T-cell (primary cell): ENCODE measurements around the gene CTR9. TPM values are rescaled to one million over a fixed set of nuclear protein-coding genes. Genes with fewer than 3 reads are reported as not detected.

ENCODE experiments used
- ATAC-seq, 4 experiments: fragments of 200-7000 bp in 3 of 4; fragments of 150-1000 bp in 1 of 4; cut with Tn5 transposase; replicated peaks in 1 of 4; 1 replicate in 3 of 4; 2 replicates in 1 of 4; pipeline ENCODE4 v1.10.0; 2021; ENCODE audit warnings: moderate library complexity in 3 of 4, mild to moderate bottlenecking in 2 of 4, moderate number of reproducible peaks in 1 of 4
- CTCF ChIA-PET, 2 donors: fragments of 300-600 bp; sonication (Branson Sonifier 250); formaldehyde crosslinking; loops; one replicate each; lab custom pipeline; 2022; ENCODE audit warnings: antibody characterized with exemption in 2 of 2; lab: Charles Lee
- POLR2A ChIA-PET, 2 donors: fragments of 300-600 bp; sonication (Branson Sonifier 250); formaldehyde crosslinking; loops; one replicate each; lab custom pipeline; 2022; ENCODE audit warnings: antibody characterized with exemption in 2 of 2; lab: Charles Lee
- DNase-seq, 35 experiments: peaks; one replicate each; pipeline versions ENCODE4 v3.0.0 to v3.0.0-alpha.2; 2013 to 2023
- H3K27ac ChIP-seq: one replicate; pipeline ENCODE4 v1.5.1; 2013; ENCODE audit warnings: low read length
- H3K27me3 ChIP-seq, 2 experiments: replicated peaks in 1 of 2; 1 replicate in 1 of 2; 2 replicates in 1 of 2; pipeline versions ENCODE4 v1.6.1 to v1.7.0; 2013; ENCODE audit warnings: low read length in 1 of 2, mixed read lengths in 1 of 2; ENCODE audit not compliant: control insufficient read depth in 2 of 2, insufficient read depth in 2 of 2; ENCODE audit errors: extremely low read depth in 1 of 2
- H3K36me3 ChIP-seq, 2 donors: 1 replicate in 1 of 2; 2 replicates in 1 of 2; pipeline versions ENCODE4 v1.6.1 to v1.7.0; 2013; ENCODE audit warnings: low read length in 1 of 2; ENCODE audit not compliant: control insufficient read depth in 2 of 2, insufficient read depth in 1 of 2; ENCODE audit errors: extremely low read depth in 1 of 2
- H3K4me1 ChIP-seq, 2 experiments: 1 replicate in 1 of 2; 2 replicates in 1 of 2; pipeline versions ENCODE4 v1.6.1 to v1.7.0; 2013; ENCODE audit warnings: low read length in 2 of 2, mixed read lengths in 1 of 2; ENCODE audit not compliant: insufficient read depth in 2 of 2, control insufficient read depth in 1 of 2; ENCODE audit errors: extremely low read depth in 1 of 2
- H3K4me3 ChIP-seq, 2 donors: 1 replicate in 1 of 2; 2 replicates in 1 of 2; pipeline versions ENCODE4 v1.5.1 to v1.7.0; 2013; ENCODE audit warnings: mild to moderate bottlenecking in 2 of 2, low read length in 1 of 2, moderate library complexity in 1 of 2; ENCODE audit not compliant: control insufficient read depth in 1 of 2; ENCODE audit errors: extremely low read depth in 1 of 2
- H3K9me3 ChIP-seq: 2 replicates; pipeline ENCODE4 v1.7.0; 2013
- H3K27ac Mint-ChIP-seq, 2 donors: one replicate each; pipeline ENCODE4 v1.8.0; 2020 to 2021; ENCODE audit warnings: mild to moderate bottlenecking in 2 of 2, mixed read lengths in 2 of 2
- H3K27me3 Mint-ChIP-seq, 2 donors: one replicate each; pipeline ENCODE4 v1.8.0; 2021 to 2022; ENCODE audit warnings: mixed read lengths in 2 of 2
- H3K36me3 Mint-ChIP-seq: one replicate; pipeline ENCODE4 v1.8.0; 2021; ENCODE audit warnings: mixed read lengths
- H3K4me1 Mint-ChIP-seq, 3 donors: one replicate each; pipeline ENCODE4 v1.8.0; 2020 to 2022; ENCODE audit warnings: mixed read lengths in 3 of 3, mild to moderate bottlenecking in 1 of 3
- H3K4me3 Mint-ChIP-seq, 3 donors: one replicate each; pipeline ENCODE4 v1.8.0; 2020 to 2022; ENCODE audit warnings: mild to moderate bottlenecking in 3 of 3, mixed read lengths in 3 of 3, moderate library complexity in 3 of 3
- H3K9me3 Mint-ChIP-seq, 3 donors: one replicate each; pipeline ENCODE4 v1.8.0; 2020 to 2022; ENCODE audit warnings: mixed read lengths in 3 of 3
- WGBS: methylation state at CpG from one replicate; pipeline ENCODE4 v1.1.5; 2013; ENCODE audit warnings: missing lambda C conversion rate; ENCODE audit not compliant: insufficient coverage; 5-methylcytosine and 5-hydroxymethylcytosine counted together
- total RNA-seq, 35 experiments: library from RNA in 6 of 35; stranded (reverse) in 6 of 35; fragments of 120-200 nt in 1 of 35; gene quantifications; one replicate each; pipeline versions ENCODE4 v1.2.1 to v1.2.4 and lab custom pipeline; 2013 to 2026

The CTR9 gene
- total RNA-seq, 5 donors from 2014 or later (not counting 1 experiment from before 2014, with no cell fraction given) = 26.4 to 45.6 (median 42.2) TPM

GRCh38 chr11:10771457-10771856, 20.4 kb downstream of the CTR9 start:
- no peaks in the 10 kb centered on the region for H3K4me1 ChIP-seq
- H3K9me3 ChIP-seq = no peaks in the 10 kb centered on the region
- H3K9me3 Mint-ChIP-seq = no peaks in the 10 kb centered on the region
- WGBS = no CpG with 5 or more reads among the region's 1 CpG
- no peak overlapping the region for H3K4me3 Mint-ChIP-seq
- ATAC-seq (no peak), DNase-seq (no peak)
- CTCF ChIA-PET = interaction anchor here (0.7 to 2.1 kb wide), 4 partner anchors 10 to 1016 kb away, joined by 3 to 7 read pairs (median 4); no protein-coding TSS in a partner anchor
- H3K27ac Mint-ChIP-seq = no peak overlapping the region
- H3K27ac ChIP-seq = no peak overlapping the region
- H3K4me3 ChIP-seq = no peak overlapping the region
- no peaks in the 10 kb centered on the region for H3K27me3 ChIP-seq
- H3K36me3 Mint-ChIP-seq = peaks cover 58% of the 10 kb centered on the region
- POLR2A ChIA-PET = interaction anchor here in 1 of 2 donors (0.7 to 1.0 kb wide), 2 partner anchors 38 to 1072 kb away, joined by 3 read pairs; no protein-coding TSS in a partner anchor
- peaks cover 10 to 78% of the 10 kb centered on the region in 2 donors for H3K36me3 ChIP-seq
- H3K4me1 Mint-ChIP-seq = no peaks in the 10 kb centered on the region
- no peaks in the 10 kb centered on the region for H3K27me3 Mint-ChIP-seq

GRCh38 chr11:10774811-10775210, 23.8 kb downstream of the CTR9 start:
- Mint-ChIP-seq H3K4me3 (no peak overlapping the region), H3K27ac (no peak overlapping the region), H3K9me3 (no peaks in the 10 kb centered on the region), H3K4me1 (no peaks in the 10 kb centered on the region), H3K27me3 (no peaks in the 10 kb centered on the region), H3K36me3 (peaks cover 62% of the 10 kb centered on the region)
- Histone ChIP-seq H3K36me3 (peaks cover 10 to 93% of the 10 kb centered on the region in 2 donors), H3K27ac (no peak overlapping the region), H3K27me3 (no peaks in the 10 kb centered on the region), H3K4me3 (no peak overlapping the region), H3K9me3 (no peaks in the 10 kb centered on the region), H3K4me1 (no peaks in the 10 kb centered on the region)
- no peak for DNase-seq
- ATAC-seq = no peak
- ChIA-PET POLR2A (interaction anchor here (0.6 kb wide), 2 partner anchors 40 to 88 kb away, joined by 3 read pairs; no protein-coding TSS in a partner anchor), CTCF (no interaction called here)
- WGBS = 100% methylated on average over 1 of the region's 2 CpGs

GRCh38 chr11:10777393-10777793, 26.3 kb downstream of the CTR9 start:
- no peaks in the 10 kb centered on the region for H3K4me1 ChIP-seq
- Mint-ChIP-seq H3K36me3 (peaks cover 46% of the 10 kb centered on the region), H3K9me3 (no peaks in the 10 kb centered on the region), H3K27ac (peak overlapping the region in 1 of 2 donors; percentile 13), H3K4me1 (no peaks in the 10 kb centered on the region), H3K27me3 (no peaks in the 10 kb centered on the region), H3K4me3 (no peak overlapping the region)
- H3K9me3 ChIP-seq = no peaks in the 10 kb centered on the region
- ATAC-seq = no peak
- DNase-seq = no peak
- H3K27me3 ChIP-seq = no peaks in the 10 kb centered on the region
- H3K4me3 ChIP-seq = no peak overlapping the region
- WGBS = 100% methylated on average over 3 of the region's 3 CpGs
- peaks cover 7 to 75% of the 10 kb centered on the region in 2 donors for H3K36me3 ChIP-seq
- H3K27ac ChIP-seq = no peak overlapping the region
- ChIA-PET POLR2A (interaction anchor here (0.6 kb wide), 3 partner anchors 11 to 15 kb away, joined by 3 to 4 read pairs (median 4); no protein-coding TSS in a partner anchor), CTCF (interaction anchor here (0.6 to 1.0 kb wide), 3 partner anchors 11 to 1009 kb away, joined by 3 to 9 read pairs (median 5); no protein-coding TSS in a partner anchor)

DNA sequence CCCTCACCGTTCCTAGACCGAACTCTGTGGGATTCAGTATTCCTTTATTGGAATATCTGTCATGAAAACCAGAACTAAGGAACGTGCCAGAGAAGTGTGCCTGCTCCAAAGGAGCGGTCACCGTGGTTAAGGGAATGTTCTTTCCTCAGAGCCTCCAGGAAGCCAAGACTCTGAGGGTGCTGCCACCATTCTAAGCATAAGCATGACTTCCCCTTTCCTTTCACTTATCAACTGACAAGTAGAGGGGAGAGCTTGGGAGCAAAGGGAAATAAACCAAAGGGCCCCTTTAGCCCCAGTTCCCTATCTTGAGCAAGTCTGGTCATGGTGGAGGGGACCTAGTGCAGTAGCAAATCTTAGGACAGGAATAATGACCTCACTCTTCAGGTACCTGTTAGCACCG, 26.8 kb downstream of the CTR9 start:
- Mint-ChIP-seq H3K4me3 (no peak overlapping the region), H3K4me1 (no peaks in the 10 kb centered on the region), H3K36me3 (peaks cover 45% of the 10 kb centered on the region), H3K27ac (no peak overlapping the region), H3K9me3 (no peaks in the 10 kb centered on the region), H3K27me3 (no peaks in the 10 kb centered on the region)
- H3K36me3 ChIP-seq = peaks cover 7 to 71% of the 10 kb centered on the region in 2 donors
- ChIA-PET POLR2A (no interaction called here), CTCF (interaction anchor here (0.6 to 1.3 kb wide), 2 partner anchors 15 to 105 kb away, joined by 3 to 4 read pairs; no protein-coding TSS in a partner anchor)
- no peaks in the 10 kb centered on the region for H3K9me3 ChIP-seq
- ATAC-seq (no peak), DNase-seq (no peak)
- H3K4me1 ChIP-seq = no peaks in the 10 kb centered on the region
- no peaks in the 10 kb centered on the region for H3K27me3 ChIP-seq
- H3K27ac ChIP-seq = no peak overlapping the region
- no CpG with 5 or more reads among the region's 6 CpGs for WGBS
- no peak overlapping the region for H3K4me3 ChIP-seq

- Histone ChIP-seq H3K27me3 (no peaks in the 10 kb centered on the region), H3K9me3 (no peaks in the 10 kb centered on the region), H3K36me3 (peaks cover 5 to 66% of the 10 kb centered on the region in 2 donors), H3K4me1 (no peaks in the 10 kb centered on the region), H3K4me3 (no peak overlapping the region), H3K27ac (no peak overlapping the region)
- CTCF ChIA-PET = interaction anchor here in 1 of 2 donors (1.3 kb wide), 1 partner anchor 14 kb away, joined by 4 read pairs; no protein-coding TSS in a partner anchor
- no peaks in the 10 kb centered on the region for H3K27me3 Mint-ChIP-seq
- no peaks in the 10 kb centered on the region for H3K9me3 Mint-ChIP-seq
- H3K36me3 Mint-ChIP-seq = peaks cover 40% of the 10 kb centered on the region
- no peak for DNase-seq
- POLR2A ChIA-PET = no interaction called here
- H3K4me1 Mint-ChIP-seq = no peaks in the 10 kb centered on the region
- ATAC-seq = no peak
- H3K4me3 Mint-ChIP-seq = no peak overlapping the region
- peak overlapping the region in 1 of 2 donors; percentile 28 for H3K27ac Mint-ChIP-seq
- WGBS = 81% methylated on average over 13 of the region's 13 CpGs
These were observed 27.3 kb downstream of the CTR9 start for GRCh38 chr11:10778217-10778970.

DNA sequence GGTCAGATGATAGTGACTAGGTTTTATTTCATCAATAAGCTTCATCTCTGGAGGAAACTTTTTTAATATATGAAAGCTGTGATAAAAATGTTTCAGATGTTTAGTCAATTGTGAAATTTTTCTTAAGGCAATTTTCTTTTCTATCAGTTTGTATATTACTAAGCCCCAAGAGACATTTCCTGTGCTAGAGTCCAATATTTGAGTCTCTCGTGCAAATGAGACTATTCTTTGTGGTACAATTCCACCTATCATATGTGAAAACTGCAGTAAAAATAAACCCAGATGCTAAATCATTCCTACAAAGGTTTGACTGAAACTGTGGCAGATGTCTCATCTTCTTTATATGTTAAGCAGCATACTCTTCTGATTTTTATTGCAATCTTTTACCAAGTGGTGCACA, 28.0 kb downstream of the CTR9 start:
- peak overlapping the region in 1 of 2 donors; percentile 11 for H3K27ac Mint-ChIP-seq
- peaks cover 3 to 59% of the 10 kb centered on the region in 2 donors for H3K36me3 ChIP-seq
- H3K9me3 ChIP-seq = no peaks in the 10 kb centered on the region
- H3K4me1 ChIP-seq = no peaks in the 10 kb centered on the region
- ChIA-PET POLR2A (interaction anchor here in 1 of 2 donors (0.6 kb wide), 1 partner anchor 1412 kb away, joined by 3 read pairs; no protein-coding TSS in a partner anchor), CTCF (interaction anchor here in 1 of 2 donors (1.3 kb wide), 1 partner anchor 13 kb away, joined by 4 read pairs; no protein-coding TSS in a partner anchor)
- ATAC-seq = no peak
- no peak overlapping the region for H3K27ac ChIP-seq
- no peaks in the 10 kb centered on the region for H3K4me1 Mint-ChIP-seq
- H3K4me3 ChIP-seq = no peak overlapping the region
- no peaks in the 10 kb centered on the region for H3K27me3 ChIP-seq
- DNase-seq = no peak
- no CpG with 5 or more reads among the region's 1 CpG for WGBS
- peaks cover 38% of the 10 kb centered on the region for H3K36me3 Mint-ChIP-seq
- H3K9me3 Mint-ChIP-seq = no peaks in the 10 kb centered on the region
- no peaks in the 10 kb centered on the region for H3K27me3 Mint-ChIP-seq
- no peak overlapping the region for H3K4me3 Mint-ChIP-seq
